ENCODE results near the gene DHRS12. TPM values are rescaled to one million over a fixed set of nuclear protein-coding genes. Genes with fewer than 3 reads are reported as not detected.

The DHRS12 gene
- total RNA-seq, 1 experiment from 2014 or later = 8.8 TPM

DNA sequence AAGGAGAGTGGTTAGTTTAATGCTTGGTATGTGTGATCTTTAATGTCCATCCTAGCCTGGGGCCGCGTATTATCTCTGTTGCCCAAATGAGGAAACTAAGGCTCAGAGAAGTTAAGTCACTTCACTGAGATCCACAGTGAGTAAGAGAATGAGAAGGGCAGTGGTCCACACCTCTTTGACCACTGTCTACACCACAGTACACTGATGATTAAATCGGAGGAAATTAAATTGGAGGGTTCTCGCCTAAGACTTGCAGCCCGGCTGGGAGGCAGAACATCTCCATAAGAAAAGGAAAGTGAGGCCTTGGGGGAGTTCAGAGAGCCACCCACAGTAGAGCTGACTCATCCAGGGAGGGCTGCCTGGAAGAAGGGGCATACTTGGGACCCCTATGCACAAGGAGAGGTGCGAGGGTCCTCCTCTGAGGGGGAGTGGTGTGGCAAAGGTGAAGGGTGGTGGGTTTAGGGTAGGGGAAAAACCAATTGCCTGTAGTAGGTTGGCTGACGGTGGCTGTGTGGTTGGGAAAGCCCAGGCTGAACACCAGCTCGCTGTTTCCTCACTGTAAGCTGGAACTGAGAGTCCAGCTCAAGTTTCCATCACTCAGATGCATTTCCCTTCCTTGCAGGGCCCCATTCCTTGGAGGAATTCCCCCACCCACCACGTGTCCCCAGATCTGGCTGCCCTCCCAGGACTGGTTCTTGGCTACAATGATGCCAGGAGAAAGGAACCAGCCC is 15.0 kb upstream of the DHRS12 start:
- H3K9me3 Mint-ChIP-seq = no peaks in the 10 kb centered on the region
- no peak overlapping the region for H3K23ac ChIP-seq (ENCODE audit: insufficient read length, low read depth, low read length)
- H3K4me2 ChIP-seq (ENCODE audit: insufficient read depth, insufficient read length, low read length) = no peak overlapping the region
- H3K4me1 Mint-ChIP-seq = peaks cover 37 to 40% of the 10 kb centered on the region in 2 experiments
- H3K18ac ChIP-seq (ENCODE audit: insufficient read length, low read depth, low read length) = peak overlapping the region; percentile 62
- H3K79me2 ChIP-seq (ENCODE audit: insufficient read depth, low read length) = no peaks in the 10 kb centered on the region
- no peak overlapping the region for H3T11ph ChIP-seq (ENCODE audit: low read length)
- H3K4ac ChIP-seq (ENCODE audit: low read depth, low read length) = no peak overlapping the region
- H3K36me3 Mint-ChIP-seq (ENCODE audit: insufficient read depth in 1 of 3, low read depth in 3 of 3) = no peaks in the 10 kb centered on the region
- peaks cover 4% of the 10 kb centered on the region for H3K23me2 ChIP-seq (ENCODE audit: insufficient read length, low read depth, low read length, poor library complexity, severe bottlenecking)
- H3K9me3 ChIP-seq (ENCODE audit: control insufficient read depth, low read depth, low read length) = no peaks in the 10 kb centered on the region
- no peak overlapping the region for H2BK120ac ChIP-seq (ENCODE audit: low read depth, low read length, poor library complexity, severe bottlenecking)
- H3K27me3 ChIP-seq (ENCODE audit: insufficient read depth, low read length) = peaks cover 2% of the 10 kb centered on the region; the same call in 1 of the 2 replicates
- H3K56ac ChIP-seq (ENCODE audit: insufficient read length, low read depth, low read length) = no peak overlapping the region
- TF ChIP-seq, protein P1, sequence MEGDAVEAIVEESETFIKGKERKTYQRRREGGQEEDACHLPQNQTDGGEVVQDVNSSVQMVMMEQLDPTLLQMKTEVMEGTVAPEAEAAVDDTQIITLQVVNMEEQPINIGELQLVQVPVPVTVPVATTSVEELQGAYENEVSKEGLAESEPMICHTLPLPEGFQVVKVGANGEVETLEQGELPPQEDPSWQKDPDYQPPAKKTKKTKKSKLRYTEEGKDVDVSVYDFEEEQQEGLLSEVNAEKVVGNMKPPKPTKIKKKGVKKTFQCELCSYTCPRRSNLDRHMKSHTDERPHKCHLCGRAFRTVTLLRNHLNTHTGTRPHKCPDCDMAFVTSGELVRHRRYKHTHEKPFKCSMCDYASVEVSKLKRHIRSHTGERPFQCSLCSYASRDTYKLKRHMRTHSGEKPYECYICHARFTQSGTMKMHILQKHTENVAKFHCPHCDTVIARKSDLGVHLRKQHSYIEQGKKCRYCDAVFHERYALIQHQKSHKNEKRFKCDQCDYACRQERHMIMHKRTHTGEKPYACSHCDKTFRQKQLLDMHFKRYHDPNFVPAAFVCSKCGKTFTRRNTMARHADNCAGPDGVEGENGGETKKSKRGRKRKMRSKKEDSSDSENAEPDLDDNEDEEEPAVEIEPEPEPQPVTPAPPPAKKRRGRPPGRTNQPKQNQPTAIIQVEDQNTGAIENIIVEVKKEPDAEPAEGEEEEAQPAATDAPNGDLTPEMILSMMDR (conservative IDR thresholded peaks at IDR 0.05) = no peak
- H2BK15ac ChIP-seq (ENCODE audit: low read depth, low read length) = no peak overlapping the region; the same call in 1 of the 2 replicates
- H3K4me1 ChIP-seq (ENCODE audit: insufficient read depth, low read length) = peaks cover 6% of the 10 kb centered on the region; the same call in 1 of the 2 replicates
- H2BK20ac ChIP-seq (ENCODE audit: low read depth, low read length, poor library complexity, severe bottlenecking) = no peak overlapping the region
- H3K79me1 ChIP-seq (ENCODE audit: insufficient read depth, low read depth, low read length, poor library complexity, severe bottlenecking) = no peaks in the 10 kb centered on the region
- H2BK5ac ChIP-seq (ENCODE audit: insufficient read length, low read length) = no peak overlapping the region
- no peaks in the 10 kb centered on the region for H4K20me1 ChIP-seq (ENCODE audit: control insufficient read depth, insufficient read depth, insufficient read length)
- H3K27ac ChIP-seq (ENCODE audit: insufficient read length, low read depth, low read length) = no peak overlapping the region
- H3K14ac ChIP-seq (ENCODE audit: insufficient read depth, low read length) = peak overlapping the region; percentile 40; the same call in 1 of the 2 replicates
- no peak overlapping the region for H4K8ac ChIP-seq (replicated peaks; ENCODE audit: insufficient read length, low read depth, low read length)
- H3K27ac Mint-ChIP-seq = peak overlapping the region in 1 of 3 experiments; percentile 33; a peak in 1 of 7 replicates
- H4K91ac ChIP-seq (ENCODE audit: insufficient read length, low read depth, low read length) = no peak overlapping the region
- H2AK5ac ChIP-seq (ENCODE audit: insufficient read length, low read length) = no peak overlapping the region
- H3K4me3 Mint-ChIP-seq = no peak overlapping the region; a peak in 2 of 5 replicates
- no peak overlapping the region for H3K9ac ChIP-seq (ENCODE audit: extremely low read depth, insufficient read length, low read length)
- no peak for DNase-seq
- H2AFZ ChIP-seq (ENCODE audit: low read length) = no peak overlapping the region
- H4K5ac ChIP-seq (ENCODE audit: insufficient read length, low read depth, low read length) = no peak overlapping the region
- no CpG with 5 or more reads among the region's 9 CpGs for WGBS (ENCODE audit: extremely low coverage, insufficient read length, low lambda C conversion rate)
- peaks cover 2% of the 10 kb centered on the region for H3K27me3 Mint-ChIP-seq (ENCODE audit: low read depth)
- H2BK12ac ChIP-seq (ENCODE audit: insufficient read length, low read depth, low read length) = no peak overlapping the region
